HS-27A (cell line): ENCODE results near the gene RNF13.
"Not testable (repeated sequence)": the region's sequence is repeated elsewhere in the genome, so short reads cannot be mapped to it uniquely, and the experiment has no call there.

Experiments used
- DNase-seq: peaks from one replicate; pipeline ENCODE4 v3.0.0-alpha.2; 2012; ENCODE audit warnings: low read depth, missing footprints

The RNF13 gene

DNA sequence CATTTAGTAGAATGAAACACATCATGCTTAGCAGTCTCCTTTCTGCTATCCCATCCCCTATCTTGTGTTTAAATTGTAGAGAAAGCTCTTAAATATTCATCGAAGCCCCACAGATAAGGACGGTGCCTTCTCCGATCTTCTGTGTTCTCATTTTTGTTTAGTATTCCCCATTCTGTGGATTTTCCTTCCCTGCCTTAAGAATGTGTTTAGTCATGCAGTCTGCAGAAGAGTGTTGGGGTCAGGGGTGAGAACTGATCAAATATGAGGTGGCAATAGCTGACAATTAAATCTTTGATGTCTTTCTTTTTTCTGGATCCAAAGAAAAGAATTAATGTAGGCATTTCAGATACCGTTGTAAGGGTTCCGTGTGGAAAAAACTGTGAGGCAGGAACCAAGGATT, 11.4 kb upstream of the RNF13 start:
- DNase-seq: no peak

- no peak for DNase-seq
Measured at GRCh38 chr3:149806171-149806778, 6.7 kb upstream of the RNF13 start.

DNA sequence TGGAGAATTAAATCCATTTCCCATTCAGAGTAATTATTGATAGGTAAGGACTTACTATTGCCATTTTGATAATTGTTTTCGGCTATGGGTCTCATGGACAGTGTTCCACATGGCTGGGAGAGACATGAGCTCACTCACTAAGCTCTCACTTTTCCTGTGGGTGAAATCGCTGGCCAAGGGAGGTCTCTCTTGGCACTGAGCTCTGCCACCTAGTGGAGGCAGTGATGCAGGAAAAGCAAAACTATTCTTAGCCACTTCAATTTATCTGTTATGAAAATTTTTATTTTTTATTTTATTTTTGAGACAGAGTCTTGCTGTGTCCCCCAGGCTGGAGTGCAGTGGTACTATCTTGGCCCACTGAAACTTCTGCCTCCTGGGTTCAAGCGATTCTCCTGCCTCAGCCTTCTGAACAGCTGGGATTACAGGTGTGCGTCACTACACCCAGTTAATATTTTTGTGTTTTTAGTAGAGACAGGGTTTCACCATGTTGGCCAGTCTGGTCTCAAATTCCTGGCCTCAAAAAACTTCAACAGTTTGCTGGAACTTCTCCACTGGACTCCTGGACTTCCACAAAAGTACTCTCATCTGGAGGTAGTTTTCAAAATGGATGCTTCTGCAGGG, 4.7 kb upstream of the RNF13 start:
- peak; percentile 51 for DNase-seq

DNA sequence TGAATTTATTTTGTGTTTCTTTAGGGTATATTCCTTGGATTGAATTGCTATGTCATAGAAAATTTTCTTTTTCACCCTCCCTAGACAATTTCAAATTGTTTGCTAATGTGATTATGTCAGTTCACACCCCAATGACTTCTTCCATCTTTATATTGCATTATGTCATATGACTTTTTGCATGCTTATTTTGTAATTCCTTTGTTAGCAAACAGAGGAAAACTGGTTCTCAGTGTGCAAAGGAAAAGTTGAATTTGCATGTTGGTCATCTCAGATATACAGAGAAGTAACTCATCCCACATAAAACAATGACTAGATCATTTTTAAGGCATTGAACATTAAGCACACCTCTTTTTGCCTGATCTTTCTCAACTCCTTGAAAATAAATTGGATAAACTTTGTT, 3.3 kb upstream of the RNF13 start:
- no peak for DNase-seq

GRCh38 chr3:149810846-149811245, 2.2 kb upstream of the RNF13 start:
- no peak for DNase-seq

GRCh38 chr3:149812165-149812605, 830 bp upstream of the RNF13 start:
- no peak for DNase-seq

DNA sequence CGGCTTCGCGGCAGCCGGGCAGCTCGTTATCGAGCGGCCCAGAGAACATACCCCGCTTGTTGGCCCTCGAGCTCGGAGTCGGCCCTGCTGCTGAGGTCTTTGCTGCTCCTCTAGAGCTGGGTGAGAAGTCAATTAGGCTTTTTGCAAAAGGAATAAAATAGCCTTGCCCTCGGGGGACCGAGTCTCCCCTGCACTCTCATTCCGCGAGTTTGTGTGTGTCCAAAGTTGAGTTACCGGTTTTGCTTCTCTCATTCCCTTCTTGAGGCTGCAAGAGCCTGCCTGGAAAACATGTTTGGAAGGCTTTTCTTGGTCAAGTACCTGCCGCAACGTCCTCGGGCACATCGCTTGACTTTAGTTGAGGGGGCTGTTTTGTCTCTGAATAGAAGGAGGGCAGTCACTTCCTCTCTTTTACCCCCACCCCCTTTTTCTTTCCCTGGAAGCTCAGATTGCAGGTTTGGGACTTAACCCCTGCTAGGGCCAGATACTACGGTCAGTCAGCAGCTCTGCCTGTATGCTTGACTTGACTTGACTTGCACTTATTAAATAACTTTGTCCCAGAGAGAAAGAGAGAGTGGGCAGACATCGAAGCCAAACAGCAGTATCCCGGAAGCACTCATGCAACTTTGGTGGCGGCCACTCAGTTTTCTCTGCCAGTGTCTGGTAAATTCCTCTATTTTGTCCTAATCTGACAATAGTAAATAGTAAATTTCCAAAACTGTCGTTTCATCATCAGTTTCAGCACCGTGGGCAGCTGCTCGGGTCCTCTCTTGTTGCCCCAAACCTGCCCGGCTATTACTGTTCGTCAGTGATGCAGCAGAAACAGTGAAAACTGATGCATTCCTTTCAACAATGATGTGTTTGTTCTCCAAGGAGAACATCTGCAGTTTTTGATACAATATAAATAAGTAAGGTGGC, 609 bp downstream of the RNF13 start:
- DNase-seq: peak; percentile 12

GRCh38 chr3:149815321-149815720, 2.3 kb downstream of the RNF13 start:
- no peak for DNase-seq

GRCh38 chr3:149815728-149816127, 2.7 kb downstream of the RNF13 start:
- no peak for DNase-seq

DNA sequence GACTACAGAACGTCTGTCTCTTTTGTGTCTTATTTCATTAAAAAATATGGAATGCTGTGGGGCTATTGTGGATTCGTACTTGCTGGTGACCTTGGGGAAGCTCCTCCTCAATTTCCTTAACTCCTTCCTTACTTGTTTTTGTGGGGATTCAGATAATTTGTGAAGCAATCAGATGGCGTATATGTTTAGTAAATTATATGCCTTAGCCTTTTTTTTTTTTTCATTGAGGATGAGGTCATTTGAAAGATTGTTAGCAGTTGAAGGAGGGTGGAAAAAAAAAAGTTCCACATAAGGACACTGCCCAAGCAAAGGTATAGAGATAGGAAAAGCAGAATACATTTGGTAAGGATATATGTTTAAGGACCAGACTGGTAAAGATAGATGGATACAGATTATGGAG, 3.3 kb downstream of the RNF13 start:
- no peak for DNase-seq

GRCh38 chr3:149816986-149817385, 4.0 kb downstream of the RNF13 start:
- DNase-seq: no peak

GRCh38 chr3:149819432-149819831, 6.4 kb downstream of the RNF13 start:
- no peak for DNase-seq

DNA sequence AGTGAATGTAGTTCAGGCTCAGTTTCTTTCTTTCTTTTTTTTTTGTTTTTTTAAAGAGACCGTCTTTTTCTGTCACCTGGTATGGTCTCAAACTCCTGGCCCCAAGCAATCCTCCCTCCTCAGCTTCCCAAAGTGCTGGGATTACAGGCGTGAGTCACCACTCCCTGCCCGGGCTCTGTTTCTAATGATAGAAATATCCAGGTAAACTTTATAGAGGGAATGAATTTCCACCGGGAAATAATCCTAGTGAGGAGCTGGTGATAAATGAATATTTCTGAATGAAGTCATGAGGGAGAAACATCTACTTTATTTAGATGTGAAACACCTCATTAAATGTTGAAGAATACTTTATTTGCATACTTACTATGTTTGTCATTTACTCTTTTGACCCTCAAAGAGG, 7.2 kb downstream of the RNF13 start:
- no peak for DNase-seq

DNA sequence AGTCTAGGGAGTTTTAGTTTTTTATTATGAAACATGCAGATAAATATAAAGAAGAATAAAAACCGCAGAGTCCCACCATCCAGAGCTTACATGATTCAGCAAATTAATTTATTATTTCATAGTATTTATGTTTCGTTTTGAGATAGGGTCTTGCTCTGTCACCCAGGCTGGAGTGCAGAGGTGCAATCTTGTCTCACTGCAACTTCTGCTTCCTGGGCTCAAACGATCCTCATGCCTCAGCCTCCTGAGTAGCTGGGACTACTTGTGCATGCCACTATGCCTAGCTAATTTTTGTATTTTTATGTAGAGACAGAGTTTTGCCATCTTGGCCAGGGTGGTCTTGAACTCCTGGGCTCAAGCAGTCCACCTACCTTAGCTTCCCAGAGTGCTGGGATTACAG, 13.6 kb downstream of the RNF13 start:
- DNase-seq: no peak

GRCh38 chr3:149828390-149828789, 15.4 kb downstream of the RNF13 start:
- no peak for DNase-seq

- not testable (repeated sequence) for DNase-seq
Measured at GRCh38 chr3:149829631-149830030, 16.6 kb downstream of the RNF13 start.

- DNase-seq: no peak
Measured at GRCh38 chr3:149830902-149831301, 17.9 kb downstream of the RNF13 start.

- DNase-seq: no peak
Measured at GRCh38 chr3:149831321-149831720, 18.3 kb downstream of the RNF13 start.

DNA sequence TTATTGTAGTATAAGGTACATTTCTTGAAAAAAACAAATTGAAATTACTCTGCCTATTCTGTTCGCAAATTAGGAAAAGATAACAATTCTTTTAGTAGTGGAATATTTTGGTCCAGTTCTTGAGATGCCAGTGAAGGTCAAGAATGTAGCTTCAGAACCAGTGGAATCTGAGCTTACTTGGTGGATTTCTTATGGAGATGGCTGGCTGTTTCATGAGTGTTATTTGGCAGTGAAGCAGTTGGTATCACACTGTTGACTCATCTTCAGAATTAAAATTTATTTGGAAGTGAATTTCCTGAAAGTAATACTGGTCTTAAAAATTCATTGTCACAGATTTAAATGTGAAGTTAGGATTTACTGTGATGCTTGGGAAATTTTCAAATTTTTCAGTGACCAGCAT, 19.1 kb downstream of the RNF13 start:
- DNase-seq: no peak

- no peak for DNase-seq
Measured at GRCh38 chr3:149833241-149833640, 20.2 kb downstream of the RNF13 start.

DNA sequence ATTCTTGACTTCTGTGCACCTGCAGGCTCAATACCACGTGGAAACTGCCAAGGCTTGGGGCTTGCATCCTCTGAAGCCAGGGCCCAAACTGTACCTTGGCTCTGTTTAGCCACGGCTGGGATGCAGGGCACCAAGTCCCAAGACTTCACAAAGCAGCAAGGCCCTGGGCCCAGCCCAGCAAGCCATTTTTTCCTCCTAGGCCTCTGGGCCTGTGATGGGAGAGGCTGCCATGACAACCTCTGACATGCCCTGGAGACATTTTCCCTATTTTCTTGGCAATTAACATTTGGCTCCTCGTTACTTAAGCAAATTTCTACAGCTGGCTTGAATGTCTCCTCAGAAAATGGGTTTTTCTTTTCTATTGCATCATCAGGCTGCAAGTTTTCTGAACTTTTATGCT, 25.5 kb downstream of the RNF13 start:
- DNase-seq: not testable (repeated sequence)

DNA sequence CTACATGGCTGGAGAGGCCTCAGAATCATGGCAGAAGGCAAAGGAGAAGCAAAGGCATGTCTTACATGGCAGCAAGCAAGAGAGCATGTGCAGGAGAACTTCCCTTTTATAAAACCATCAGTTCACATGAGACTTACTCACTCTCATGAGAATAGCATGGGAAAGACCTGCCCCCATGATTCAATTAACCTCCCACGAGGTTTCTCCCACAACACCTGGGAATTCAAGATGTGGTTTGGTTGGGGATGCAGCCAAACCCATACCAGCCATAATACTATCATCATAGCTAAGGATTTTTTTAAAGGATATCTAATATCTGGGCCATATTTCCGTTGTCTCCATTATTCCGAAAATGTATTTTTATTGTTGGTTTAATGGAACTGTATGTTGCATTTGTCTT, 26.5 kb downstream of the RNF13 start:
- DNase-seq: not testable (repeated sequence)

DNA sequence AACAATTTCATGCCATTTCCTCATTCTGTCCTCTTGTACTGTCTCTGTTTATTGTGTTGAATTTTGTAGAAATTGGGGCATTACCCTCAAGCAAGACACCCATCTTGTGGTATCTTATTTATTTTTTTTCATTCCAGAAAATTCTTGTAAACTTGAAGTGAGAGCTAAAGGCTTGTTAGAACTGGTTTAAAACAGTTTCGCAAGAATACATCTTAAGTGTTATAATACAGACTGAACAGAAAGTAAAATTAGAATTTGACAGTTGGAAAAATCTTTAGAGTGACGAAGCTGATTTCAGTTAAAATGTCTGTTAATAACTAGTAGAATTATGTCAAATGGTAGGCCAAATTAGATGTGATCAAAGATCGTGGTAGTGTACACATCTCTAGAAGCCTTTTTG, 26.9 kb downstream of the RNF13 start:
- DNase-seq: no peak
